Measurements from ENCODE around the gene DVL2.

The DVL2 gene

DNA sequence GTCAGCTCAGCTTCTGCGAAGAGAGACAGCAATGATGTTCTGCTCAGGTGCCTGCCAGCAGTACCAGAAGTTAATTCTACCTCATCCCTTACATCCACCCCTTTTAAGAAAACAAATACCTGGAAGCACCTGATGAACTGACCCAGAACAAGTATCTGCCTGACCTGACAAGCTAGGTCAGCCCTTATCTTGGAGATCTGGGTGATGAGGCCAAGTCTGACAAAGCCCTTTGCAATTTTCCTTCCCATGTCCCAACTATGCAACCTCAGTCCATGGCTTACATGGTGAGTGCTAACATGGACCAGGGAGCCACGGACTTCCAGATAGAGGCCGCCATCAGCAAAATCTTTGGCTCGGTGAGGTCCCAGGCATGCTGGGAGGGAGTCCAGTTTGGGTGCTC, 10.9 kb downstream of the DVL2 start:
- no peaks in the 10 kb centered on the region; the same call in 1 of the 2 replicates for H3F3A ChIP-seq (ENCODE audit: insufficient read depth, low read length)
- TF ChIP-seq CTCF (IDR thresholded peaks at IDR 0.05; ENCODE audit: low read length) (no peak), EZH2 (IDR thresholded peaks at IDR 0.05; ENCODE audit: borderline replicate concordance, low read length) (no peak)
- no peak overlapping the region for H3K27ac ChIP-seq (ENCODE audit: low read depth, low read length, poor library complexity, severe bottlenecking)
- H4K20me1 ChIP-seq (ENCODE audit: insufficient read depth, low read length) = no peaks in the 10 kb centered on the region
- H3K36me3 ChIP-seq (ENCODE audit: insufficient read depth, low read length) = peaks cover 70% of the 10 kb centered on the region
- no peaks in the 10 kb centered on the region for H3K9me2 ChIP-seq (ENCODE audit: low read depth, low read length)
- H3K9ac ChIP-seq (ENCODE audit: low read length) = no peak overlapping the region
- H3K4me2 ChIP-seq (ENCODE audit: low read length) = no peak overlapping the region
- H3K27me3 ChIP-seq (ENCODE audit: insufficient read depth, low read length) = no peaks in the 10 kb centered on the region
- H2AFZ ChIP-seq (ENCODE audit: low read length) = no peak overlapping the region
- peaks cover 16% of the 10 kb centered on the region for H3K4me1 ChIP-seq (ENCODE audit: insufficient read depth, low read length, severe bottlenecking)
- no peak overlapping the region for H3K4me3 ChIP-seq (ENCODE audit: low read depth, low read length, poor library complexity, severe bottlenecking)
- H3K9me3 ChIP-seq (ENCODE audit: low read length) = no peaks in the 10 kb centered on the region
- no peaks in the 10 kb centered on the region for H3K79me2 ChIP-seq (ENCODE audit: insufficient read depth, low read length)

DNA sequence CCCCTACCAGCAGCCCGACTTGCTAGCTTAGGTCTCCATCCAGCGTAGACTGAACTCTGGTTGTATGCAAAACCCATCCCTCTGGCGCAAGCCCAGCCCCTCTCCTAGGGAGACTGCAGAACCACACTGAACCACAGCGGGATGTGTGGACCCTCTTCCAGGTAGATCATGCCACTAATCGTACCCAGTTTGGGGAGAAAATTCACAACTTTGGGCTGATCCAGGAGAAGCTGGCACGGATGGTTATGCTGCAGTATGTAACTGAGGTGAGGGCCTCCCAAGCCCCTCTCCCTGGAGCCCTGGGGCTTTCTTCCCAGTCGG, 11.4 kb downstream of the DVL2 start:
- Histone ChIP-seq H3K79me2 (ENCODE audit: insufficient read depth, low read length) (no peaks in the 10 kb centered on the region), H3K36me3 (ENCODE audit: insufficient read depth, low read length) (peaks cover 65% of the 10 kb centered on the region), H3K4me2 (ENCODE audit: low read length) (no peak overlapping the region), H3K9ac (ENCODE audit: low read length) (no peak overlapping the region), H3K9me2 (ENCODE audit: low read depth, low read length) (no peaks in the 10 kb centered on the region), H2AFZ (ENCODE audit: low read length) (no peak overlapping the region), H3K9me3 (ENCODE audit: low read length) (no peaks in the 10 kb centered on the region), H3F3A (ENCODE audit: insufficient read depth, low read length) (no peaks in the 10 kb centered on the region; the same call in 1 of the 2 replicates), H3K27me3 (ENCODE audit: insufficient read depth, low read length) (no peaks in the 10 kb centered on the region), H3K4me1 (ENCODE audit: insufficient read depth, low read length, severe bottlenecking) (peaks cover 18% of the 10 kb centered on the region), H4K20me1 (ENCODE audit: insufficient read depth, low read length) (no peaks in the 10 kb centered on the region), H3K4me3 (ENCODE audit: low read depth, low read length, poor library complexity, severe bottlenecking) (no peak overlapping the region), H3K27ac (ENCODE audit: low read depth, low read length, poor library complexity, severe bottlenecking) (no peak overlapping the region)
- TF ChIP-seq EZH2 (IDR thresholded peaks at IDR 0.05; ENCODE audit: borderline replicate concordance, low read length) (no peak), CTCF (IDR thresholded peaks at IDR 0.05; ENCODE audit: low read length) (no peak)

- Histone ChIP-seq H3K9ac (ENCODE audit: low read length) (no peak overlapping the region), H3K9me3 (ENCODE audit: low read length) (no peaks in the 10 kb centered on the region), H3K79me2 (ENCODE audit: insufficient read depth, low read length) (no peaks in the 10 kb centered on the region), H2AFZ (ENCODE audit: low read length) (no peak overlapping the region), H4K20me1 (ENCODE audit: insufficient read depth, low read length) (no peaks in the 10 kb centered on the region), H3K4me1 (ENCODE audit: insufficient read depth, low read length, severe bottlenecking) (peaks cover 21% of the 10 kb centered on the region), H3F3A (ENCODE audit: insufficient read depth, low read length) (no peaks in the 10 kb centered on the region; the same call in 1 of the 2 replicates), H3K36me3 (ENCODE audit: insufficient read depth, low read length) (peaks cover 59% of the 10 kb centered on the region), H3K27me3 (ENCODE audit: insufficient read depth, low read length) (no peaks in the 10 kb centered on the region), H3K27ac (ENCODE audit: low read depth, low read length, poor library complexity, severe bottlenecking) (peak overlapping the region; percentile 44), H3K4me2 (ENCODE audit: low read length) (no peak overlapping the region), H3K9me2 (ENCODE audit: low read depth, low read length) (no peaks in the 10 kb centered on the region), H3K4me3 (ENCODE audit: low read depth, low read length, poor library complexity, severe bottlenecking) (no peak overlapping the region)
- no peak for TF ChIP-seq EZH2 (IDR thresholded peaks at IDR 0.05; ENCODE audit: borderline replicate concordance, low read length)
- no peak for TF ChIP-seq CTCF (IDR thresholded peaks at IDR 0.05; ENCODE audit: low read length)
Measured at GRCh38 chr17:7222093-7222971, 12.0 kb downstream of the DVL2 start.

Data from OCI-LY1 (cell line).